Hair follicle dermal papilla cell (primary cell): Measurements from ENCODE around the gene LHX3. TPM values are rescaled to one million over a fixed set of nuclear protein-coding genes. Genes with fewer than 3 reads are reported as not detected.

Experiments
- total RNA-seq: library from RNA; depleted of rRNA; stranded (reverse); fragments of >200 nt; gene quantifications from 2 replicates; pipeline ENCODE4 v1.2.3, GENCODE V29; 2012

Gene LHX3
- not detected in 2 replicates for total RNA-seq

DNA sequence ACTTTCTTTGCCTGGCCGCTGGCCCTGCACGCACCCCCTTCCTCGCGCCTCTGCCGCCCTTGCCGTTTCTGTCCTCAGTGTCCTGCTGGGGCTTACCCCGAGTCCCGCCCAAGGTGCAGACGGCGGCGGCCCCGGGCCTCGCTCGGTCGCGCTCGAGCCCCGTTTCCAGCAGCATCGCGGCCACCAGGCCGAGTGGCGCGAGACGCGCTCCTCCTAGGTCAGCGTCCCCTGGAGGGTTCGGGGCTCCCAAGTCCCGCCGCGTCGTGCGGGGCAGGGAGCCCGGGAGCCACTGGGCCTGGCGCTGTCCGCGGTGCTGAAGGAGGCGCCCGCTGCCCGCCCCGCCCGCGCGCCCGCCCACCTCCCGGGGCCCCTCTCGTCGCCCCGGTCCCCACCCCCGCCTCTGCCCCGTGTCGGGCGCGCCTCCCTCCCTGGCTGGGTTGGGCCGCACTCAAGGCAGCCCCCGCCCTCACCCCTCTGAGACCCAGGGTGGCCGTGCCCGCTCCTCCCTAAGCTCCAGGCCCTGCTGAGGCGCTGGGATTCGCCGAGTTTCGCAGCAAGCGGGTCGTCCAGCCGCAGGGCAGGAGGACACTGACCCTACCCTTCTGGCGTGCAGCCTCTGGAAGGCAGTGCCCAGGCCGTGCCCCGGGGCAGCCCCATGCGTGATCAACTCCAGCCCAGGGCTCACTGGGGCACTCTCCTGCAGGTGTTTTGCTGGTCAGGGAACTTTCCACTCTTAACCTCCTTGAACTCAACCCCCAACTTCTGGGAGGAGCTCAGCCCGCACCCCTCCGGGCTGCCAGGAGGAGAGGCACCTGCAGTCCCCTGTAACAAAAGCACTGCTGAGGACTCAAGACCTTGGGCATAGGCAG is at the start of gene LHX3:
Gene LHX3, minus strand, starts transcription at position 291 of the 869 bp plus-strand sequence. Its CDS starts 116 bp downstream, at position 175.

DNA sequence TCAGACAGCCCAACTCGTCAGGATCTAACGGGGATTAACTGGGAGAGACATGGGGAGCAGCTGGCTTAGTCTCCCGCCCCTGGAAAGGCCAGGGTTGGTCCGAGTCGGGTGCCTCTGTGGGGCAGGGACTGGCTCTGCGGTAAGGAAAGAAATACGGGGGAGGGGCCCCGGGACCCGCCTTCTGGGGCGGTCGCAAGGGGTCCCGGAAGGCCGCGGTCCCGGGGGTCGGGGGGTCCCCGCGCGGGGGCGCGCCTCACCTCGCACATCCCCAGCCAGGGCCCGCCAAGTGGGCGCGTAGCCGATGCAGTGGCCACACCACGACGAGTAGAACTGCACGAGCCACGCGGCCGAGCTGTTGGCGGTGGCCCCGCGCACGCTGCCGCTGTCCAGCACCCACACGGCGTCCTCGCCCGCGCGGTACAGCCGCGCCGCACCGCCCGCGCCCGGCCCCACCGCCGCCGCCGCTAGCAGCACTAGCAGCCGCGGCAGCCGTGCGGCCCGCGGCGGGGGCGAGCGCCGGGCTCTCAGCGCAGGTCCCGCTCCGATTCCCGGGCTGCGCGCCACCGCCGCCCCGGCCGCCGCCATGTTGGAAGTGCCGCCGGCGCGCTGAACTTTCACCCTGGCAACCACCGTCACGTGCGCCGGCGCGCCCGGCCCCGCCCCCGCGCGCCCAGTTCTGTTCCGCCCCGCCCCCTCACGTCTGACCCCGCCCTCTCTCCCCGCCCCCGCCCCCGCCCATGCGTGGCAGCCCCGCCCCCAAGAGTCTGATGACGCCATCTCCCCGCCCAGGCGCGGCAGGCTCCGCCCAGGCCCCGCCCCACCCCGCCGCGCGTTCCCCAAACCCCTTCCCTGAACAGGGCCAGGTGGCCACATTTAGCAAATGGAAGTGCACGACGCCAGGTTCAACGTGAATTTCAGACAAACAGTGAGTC is 40.6 kb upstream of the LHX3 start, which contains the start of gene QSOX2:
Gene QSOX2, minus strand, starts transcription at position 594 of the 932 bp plus-strand sequence. Its CDS starts 9 bp downstream, at position 585.

Other genes with a start within 250 kb of the LHX3 start
- gene UBAC1, start 243.8 kb downstream of the LHX3 start, total RNA-seq, result 23.2 and 23.8 TPM in 2 replicates
- 32.0 and 35.1 TPM in 2 replicates for gene NACC2, start 109.8 kb downstream of the LHX3 start, total RNA-seq
- gene TMEM250, start 86.3 kb downstream of the LHX3 start, total RNA-seq, result 55.0 and 65.7 TPM in 2 replicates
- 10.9 and 11.5 TPM in 2 replicates for gene QSOX2, start 40.7 kb upstream of the LHX3 start, total RNA-seq
- gene CCDC187, start 99.0 kb upstream of the LHX3 start, total RNA-seq, result not detected in 2 replicates
- 74.6 and 85.5 TPM in 2 replicates for gene GPSM1, start 122.4 kb upstream of the LHX3 start, total RNA-seq
- gene DNLZ, start 158.6 kb upstream of the LHX3 start, total RNA-seq, result 6.0 and 8.8 TPM in 2 replicates
- 2.9 and 3.2 TPM in 2 replicates for gene CARD9, start 168.5 kb upstream of the LHX3 start, total RNA-seq
- gene SNAPC4, start 195.0 kb upstream of the LHX3 start, total RNA-seq, result 9.0 and 9.1 TPM in 2 replicates
- 26.2 and 33.1 TPM in 2 replicates for gene ENTR1, start 205.5 kb upstream of the LHX3 start, total RNA-seq
- 36.7 and 37.3 TPM in 2 replicates for gene PMPCA, start 205.5 kb upstream of the LHX3 start, total RNA-seq
- 11.9 and 13.1 TPM in 2 replicates for gene INPP5E, start 234.7 kb upstream of the LHX3 start, total RNA-seq